K562 (cell line): ENCODE data around the gene WDR35. TPM values are rescaled to one million over a fixed set of nuclear protein-coding genes. Genes with fewer than 3 reads are reported as not detected.

ENCODE experiments used
- ATAC-seq: fragments of 200-7000 bp; cut with Tn5 transposase; 3 replicates; pipeline ENCODE4 v1.9.1; 2020; ENCODE audit warnings: moderate library complexity
- BruUV-seq: library from RNA; stranded (reverse); fragments of 400-500 nt; replicated peaks from 2 replicates; lab custom pipeline; 2021; lab: Mats Ljungman, UMichigan
- CTCF ChIA-PET: fragments of 300-600 bp; formaldehyde crosslinking; extraction: SDS; loops from one replicate; lab custom pipeline; 2021; ENCODE audit warnings: low intra/inter-chr PET ratio; lab: Yijun Ruan, JAX
- POLR2A ChIA-PET: fragments of 300-600, 350-650 bp; sonication (Branson Sonifier 250); formaldehyde crosslinking; extraction: SDS; loops from one replicate; lab custom pipeline; 2021; ENCODE audit warnings: antibody characterized with exemption, inconsistent platforms; lab: Yijun Ruan, JAX
- DNase-seq, 4 experiments: peaks; one replicate each; pipeline versions ENCODE4 v3.0.0 to v3.0.0-alpha.2; 2011 to 2018; ENCODE audit warnings: low spot score in 3 of 4, mixed read lengths in 3 of 4; ENCODE audit errors: extremely low read depth in 1 of 4
- FAIRE-seq: peaks from 2 replicates; lab custom pipeline; 2011; peaks lifted over from hg19 to GRCh38; lab: Jason Lieb, UNC
- H2AFZ ChIP-seq: 2 replicates; pipeline ENCODE4 v1.6.0; 2011; ENCODE audit warnings: low read depth, low read length, control low read depth, inconsistent platforms
- H3K27ac ChIP-seq: fragments of 200-600 bp; 3 replicates; pipeline ENCODE4 v1.8.0; 2011; ENCODE audit warnings: low read depth, mild to moderate bottlenecking, control low read depth, inconsistent platforms, low read length, moderate library complexity, mixed read lengths; ENCODE audit errors: extremely low read depth
- H3K27me3 ChIP-seq, 2 experiments: fragments of 300-600 bp in 1 of 2; 2 replicates in 1 of 2; 3 replicates in 1 of 2; pipeline versions ENCODE4 v1.6.0 to v1.8.0; 2011; ENCODE audit warnings: inconsistent platforms in 2 of 2, low read length in 2 of 2, mild to moderate bottlenecking in 1 of 2, mixed read lengths in 1 of 2, moderate library complexity in 1 of 2; ENCODE audit not compliant: control insufficient read depth in 2 of 2, insufficient read depth in 2 of 2
- H3K36me3 ChIP-seq: fragments of 300-600 bp; 3 replicates; pipeline ENCODE4 v1.8.0; 2011; ENCODE audit warnings: mild to moderate bottlenecking, low read length, inconsistent platforms; ENCODE audit not compliant: control insufficient read depth, insufficient read depth
- H3K4me1 ChIP-seq, 2 experiments: fragments of 200-600 bp in 1 of 2; replicated peaks in 1 of 2; 2 replicates in 1 of 2; 3 replicates in 1 of 2; pipeline versions ENCODE4 v1.5.1 to v1.8.0; 2011; ENCODE audit warnings: inconsistent platforms in 2 of 2, low read length in 2 of 2, mild to moderate bottlenecking in 1 of 2, mixed read lengths in 1 of 2, moderate library complexity in 1 of 2; ENCODE audit not compliant: control insufficient read depth in 2 of 2, insufficient read depth in 2 of 2
- H3K4me2 ChIP-seq: 2 replicates; pipeline ENCODE4 v1.6.1; 2011; ENCODE audit warnings: low read length, control low read depth, inconsistent platforms, mixed read lengths; ENCODE audit not compliant: insufficient read depth
- H3K4me3 ChIP-seq: fragments of 200-600 bp; sonication (generic), shearing (Covaris generic); 2 replicates; pipeline ENCODE4 v1.5.1; 2016; ENCODE audit warnings: control low read depth, inconsistent platforms
- H3K79me2 ChIP-seq: fragments of 200-600 bp; 3 replicates; pipeline ENCODE4 v1.8.0; 2011; ENCODE audit warnings: low read length, inconsistent platforms; ENCODE audit not compliant: control insufficient read depth, insufficient read depth
- H3K9ac ChIP-seq, 2 experiments: 2 replicates each; pipeline versions ENCODE4 v1.6.0 to v1.6.1; 2011; ENCODE audit warnings: low read depth in 2 of 2, low read length in 2 of 2, control low read depth in 1 of 2, inconsistent platforms in 1 of 2, mild to moderate bottlenecking in 1 of 2, mixed read lengths in 1 of 2; ENCODE audit not compliant: insufficient read depth in 1 of 2
- H3K9me1 ChIP-seq: one replicate; pipeline ENCODE4 v1.6.0; 2011; ENCODE audit warnings: inconsistent platforms, mild to moderate bottlenecking, low read length, moderate library complexity; ENCODE audit not compliant: control insufficient read depth, insufficient read depth
- H3K9me3 ChIP-seq: replicated peaks from 2 replicates; pipeline ENCODE4 v1.5.1; 2011; ENCODE audit warnings: low read depth, low read length, inconsistent platforms; ENCODE audit not compliant: control insufficient read depth, insufficient read depth
- H4K20me1 ChIP-seq: replicated peaks from 2 replicates; pipeline ENCODE4 v1.6.1; 2011; ENCODE audit warnings: low read length, inconsistent platforms, mixed read lengths; ENCODE audit not compliant: control insufficient read depth, insufficient read depth
- BCLAF1 ChIP-seq, 2 experiments: fragments of 450-650 bp in 1 of 2; IDR thresholded peaks; 2 replicates each; pipeline ENCODE4 v1.6.1; 2011 to 2017; ENCODE audit warnings: low read depth in 2 of 2, antibody characterized with exemption in 1 of 2, borderline replicate concordance in 1 of 2, low read length in 1 of 2, mild to moderate bottlenecking in 1 of 2, mixed read lengths in 1 of 2; ENCODE audit not compliant: control insufficient read depth in 1 of 2
- BRD9 ChIP-seq: fragments of 450-650 bp; IDR thresholded peaks from 2 replicates; pipeline ENCODE4 v1.6.1; 2018; ENCODE audit warnings: low read depth; ENCODE audit not compliant: partially characterized antibody
- BRF1 ChIP-seq: IDR thresholded peaks from 3 replicates; pipeline ENCODE4 v1.6.1; 2011; ENCODE audit warnings: borderline replicate concordance, mild to moderate bottlenecking; ENCODE audit not compliant: insufficient read length; ENCODE audit errors: extremely low read depth
- FOXA1 ChIP-seq: fragments of 450-650 bp; IDR thresholded peaks from 2 replicates; pipeline ENCODE4 v1.6.1; 2016; ENCODE audit warnings: mild to moderate bottlenecking, borderline replicate concordance
- ILF3 ChIP-seq: fragments of 450-650 bp; IDR thresholded peaks from 2 replicates; pipeline ENCODE4 v1.6.1; 2018; ENCODE audit warnings: antibody characterized with exemption, mild to moderate bottlenecking, moderate library complexity, borderline replicate concordance
- TRIM25 ChIP-seq: fragments of 450-650 bp; IDR thresholded peaks from 2 replicates; pipeline ENCODE4 v1.7.0; 2016; ENCODE audit warnings: borderline replicate concordance
- ZNF318 ChIP-seq, 2 experiments: fragments of 450-650 bp; IDR thresholded peaks; 2 replicates each; pipeline ENCODE4 v1.6.1; 2016; ENCODE audit warnings: mild to moderate bottlenecking in 2 of 2, borderline replicate concordance in 1 of 2, low read depth in 1 of 2, moderate library complexity in 1 of 2
- WGBS: fragments of 100-300 bp; shearing (Covaris generic); methylation state at CpG from one replicate; pipeline ENCODE4 v1.1.6; 2016; ENCODE audit warnings: low coverage, mixed read lengths; ENCODE audit not compliant: insufficient coverage; ENCODE audit errors: missing lambda C conversion rate; 5-methylcytosine and 5-hydroxymethylcytosine counted together
- in situ Hi-C: fragments of 300-500 bp; cut with MboI; formaldehyde crosslinking; loops from 4 replicates; pipeline ENCODE4 v1.15.0; 2018; ENCODE audit warnings: inconsistent platforms, mixed read lengths
- intact Hi-C: fragments of 100-400 bp; cut with micrococcal nuclease; formaldehyde crosslinking; loops from 2 replicates; pipeline ENCODE4 v1.14.2; 2022
- polyA plus RNA-seq, 8 experiments: library from polyadenylated mRNA; depleted of rRNA in 4 of 8; stranded (reverse) in 5 of 8; unstranded in 3 of 8; fragments of >200 nt; fragmentation: Nextera tagmentation in 2 of 8; fragmentation: Illumina TruSeq in 1 of 8; extraction: Ambion mirVana in 2 of 8; extraction: Trizol in 1 of 8; gene quantifications; 2 replicates each; pipeline versions ENCODE4 v1.2.1 to v1.2.3, GENCODE V29; 2011 to 2014; ENCODE audit warnings: inconsistent platforms in 1 of 8, missing spikeins in 1 of 8
- total RNA-seq, 7 experiments: library from RNA; depleted of rRNA in 6 of 7; stranded (reverse); fragments of >200 nt in 6 of 7; fragmentation: Illumina TruSeq in 2 of 7; extraction: Trizol in 2 of 7; gene quantifications; 2 replicates each; pipeline versions ENCODE4 v1.2.1 to v1.2.3, GENCODE V29; 2011 to 2021; ENCODE audit warnings: low replicate concordance in 1 of 7

Gene WDR35
- total and polyA plus RNA-seq, 9 of the 15 experiments (the other 6 are each of a cell fraction or from before 2014, with no cell fraction given), result 3.3 to 13.1 (median 8.0) TPM

GRCh38 chr2:20018601-20019152 lies 28.8 kb upstream of the WDR35 start:
- intact Hi-C loops (loop anchor here (5.0 kb wide), 1 partner anchor 61 kb away; no protein-coding TSS in a partner anchor), in situ Hi-C loops (no loop called here)
- no peak for FAIRE-seq
- H3K4me1 ChIP-seq, result no peaks in the 10 kb centered on the region
- no peaks in the 10 kb centered on the region for H3K36me3 ChIP-seq
- no peak overlapping the region for H3K4me3 ChIP-seq
- WGBS, result 18% methylated on average over 2 of the region's 2 CpGs
- POLR2A ChIA-PET, result no interaction called here
- BruUV-seq, result no TSS peak
- no peaks in the 10 kb centered on the region for H3K27me3 ChIP-seq
- no peak overlapping the region for H2AFZ ChIP-seq
- CTCF ChIA-PET, result interaction anchor here (0.6 kb wide), 1 partner anchor 84 kb away, joined by 3 read pairs; no protein-coding TSS in a partner anchor
- no peaks in the 10 kb centered on the region for H4K20me1 ChIP-seq
- no peak for DNase-seq
- H3K4me2 ChIP-seq, result no peak overlapping the region
- peaks cover 2% of the 10 kb centered on the region; the same call in 1 of the 2 replicates for H3K9me3 ChIP-seq
- H3K79me2 ChIP-seq, result no peaks in the 10 kb centered on the region
- no peak overlapping the region for H3K27ac ChIP-seq
- ATAC-seq, result no peak
- no peaks in the 10 kb centered on the region for H3K9me1 ChIP-seq
- H3K9ac ChIP-seq, result no peak overlapping the region
- TF ChIP-seq TRIM25 (no peak), ZNF318 (IDR thresholded peaks at IDR 0.05; ENCODE audit: borderline replicate concordance in 1 of 2, low read depth in 1 of 2) (no peak), FOXA1 (no peak), BRF1 (no peak), BRD9 (no peak), BCLAF1 (IDR thresholded peaks at IDR 0.05; ENCODE audit: borderline replicate concordance in 1 of 2, control insufficient read depth in 1 of 2, low read depth in 2 of 2, low read length in 1 of 2) (no peak), ILF3 (no peak)
